Fibroblast of lung (primary cell): ENCODE results near the gene TMC2. TPM values are rescaled to one million over a fixed set of nuclear protein-coding genes. Genes with fewer than 3 reads are reported as not detected.

Source experiments
- DNase-seq, 2 donors: peaks; one replicate each; pipeline versions ENCODE4 v3.0.0 to v3.0.0-alpha.2; 2010; ENCODE audit warnings: low read depth in 2 of 2
- H2AFZ ChIP-seq: 2 replicates; pipeline ENCODE4 v1.5.1; 2012; ENCODE audit warnings: low read length, control low read depth, inconsistent platforms
- H3K27ac ChIP-seq: 2 replicates; pipeline ENCODE4 v1.5.1; 2011; ENCODE audit warnings: low read length, control low read depth; ENCODE audit not compliant: insufficient read depth
- H3K27me3 ChIP-seq: 2 replicates; pipeline ENCODE4 v1.5.1; 2011; ENCODE audit warnings: mild to moderate bottlenecking, low read length; ENCODE audit not compliant: control insufficient read depth, insufficient read depth
- H3K36me3 ChIP-seq: 2 replicates; pipeline ENCODE4 v1.5.1; 2011; ENCODE audit warnings: low read length; ENCODE audit not compliant: control insufficient read depth, insufficient read depth
- H3K4me1 ChIP-seq: 2 replicates; pipeline ENCODE4 v1.5.1; 2011; ENCODE audit warnings: low read length; ENCODE audit not compliant: control insufficient read depth, insufficient read depth; ENCODE audit errors: extremely low read depth
- H3K4me2 ChIP-seq: 2 replicates; pipeline ENCODE4 v1.5.1; 2011; ENCODE audit warnings: low read length, control low read depth; ENCODE audit not compliant: insufficient read depth; ENCODE audit errors: extremely low read depth
- H3K4me3 ChIP-seq, 4 experiments: fragments of 200-600 bp in 1 of 4; sonication (generic) in 1 of 4; replicated peaks in 1 of 4; 2 replicates each; pipeline ENCODE4 v1.5.1; 2011 to 2016; ENCODE audit warnings: low read length in 4 of 4, low read depth in 3 of 4, mild to moderate bottlenecking in 3 of 4, control low read depth in 2 of 4, inconsistent platforms in 1 of 4, mixed read lengths in 1 of 4; ENCODE audit not compliant: insufficient read depth in 1 of 4; ENCODE audit errors: control extremely low read depth in 1 of 4
- H3K79me2 ChIP-seq: 2 replicates; pipeline ENCODE4 v1.5.1; 2012; ENCODE audit warnings: mild to moderate bottlenecking, low read length, inconsistent platforms; ENCODE audit not compliant: control insufficient read depth, insufficient read depth
- H3K9ac ChIP-seq: 2 replicates; pipeline ENCODE4 v1.5.1; 2011; ENCODE audit warnings: mild to moderate bottlenecking, low read length, control low read depth; ENCODE audit not compliant: insufficient read depth
- H3K9me3 ChIP-seq: 2 replicates; pipeline ENCODE4 v1.5.1; 2012; ENCODE audit warnings: low read depth, low read length; ENCODE audit not compliant: control insufficient read depth, insufficient read depth
- H4K20me1 ChIP-seq: 2 replicates; pipeline ENCODE4 v1.5.1; 2011; ENCODE audit warnings: low read length; ENCODE audit not compliant: control insufficient read depth, insufficient read depth; ENCODE audit errors: extremely low read depth
- EZH2 ChIP-seq: IDR thresholded peaks from 2 replicates; pipeline ENCODE4 v1.5.1; 2012; ENCODE audit warnings: low read length, control low read depth, mild to moderate bottlenecking; ENCODE audit errors: missing control alignments
- polyA plus RNA-seq, 2 donors: library from polyadenylated mRNA; depleted of rRNA in 1 of 2; stranded (reverse) in 1 of 2; unstranded in 1 of 2; fragments of >200 nt; gene quantifications; 2 replicates each; pipeline ENCODE4 v1.2.1, GENCODE V29; 2011 to 2012; ENCODE audit warnings: missing spikeins in 1 of 2
- total RNA-seq: library from RNA; depleted of rRNA; stranded (reverse); fragments of >200 nt; gene quantifications from 2 replicates; pipeline ENCODE4 v1.2.1, GENCODE V29; 2014
- TF ChIP-seq, protein P1 (sequence below), 2 donors: IDR thresholded peaks in 1 of 2; conservative IDR thresholded peaks in 1 of 2; 1 replicate in 1 of 2; 2 replicates in 1 of 2; pipeline ENCODE4 v1.5.1; 2011 to 2012; ENCODE audit warnings: low read length in 2 of 2, control low read depth in 1 of 2, inconsistent platforms in 1 of 2, low read depth in 1 of 2, mild to moderate bottlenecking in 1 of 2

TMC2 gene
- total and polyA plus RNA-seq, 2 donors (not counting 1 experiment from before 2014, with no cell fraction given), result under 0.01 TPM; not detected in 1

DNA sequence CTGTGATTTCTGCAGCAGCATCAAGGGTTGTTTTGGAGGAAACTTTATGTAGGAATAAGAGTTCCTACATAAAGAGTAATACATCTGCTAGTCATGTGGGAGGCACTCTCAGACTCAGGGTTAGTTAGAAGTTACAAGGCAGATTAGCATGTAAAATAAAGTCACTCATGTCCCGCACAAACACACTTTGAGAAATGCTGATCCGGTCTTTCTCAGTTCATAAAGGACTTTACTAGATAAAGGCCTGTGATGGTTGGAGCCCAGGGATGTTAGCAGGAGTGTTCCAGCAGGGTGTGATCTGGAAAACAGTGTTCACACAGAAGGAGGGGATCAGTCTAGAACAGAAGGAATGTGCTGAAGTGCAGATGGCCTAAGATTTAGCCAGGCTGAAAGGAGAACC is 83.0 kb downstream of the TMC2 start:
- Histone ChIP-seq H2AFZ (no peak overlapping the region), H3K4me2 (no peak overlapping the region), H3K36me3 (no peaks in the 10 kb centered on the region), H3K27ac (no peak overlapping the region), H3K9ac (no peak overlapping the region), H3K79me2 (no peaks in the 10 kb centered on the region), H3K27me3 (peaks cover 4% of the 10 kb centered on the region), H3K4me1 (no peaks in the 10 kb centered on the region), H3K4me3 (no peak overlapping the region), H3K9me3 (no peaks in the 10 kb centered on the region), H4K20me1 (no peaks in the 10 kb centered on the region)
- TF ChIP-seq EZH2, result no peak
- TF ChIP-seq, protein P1, sequence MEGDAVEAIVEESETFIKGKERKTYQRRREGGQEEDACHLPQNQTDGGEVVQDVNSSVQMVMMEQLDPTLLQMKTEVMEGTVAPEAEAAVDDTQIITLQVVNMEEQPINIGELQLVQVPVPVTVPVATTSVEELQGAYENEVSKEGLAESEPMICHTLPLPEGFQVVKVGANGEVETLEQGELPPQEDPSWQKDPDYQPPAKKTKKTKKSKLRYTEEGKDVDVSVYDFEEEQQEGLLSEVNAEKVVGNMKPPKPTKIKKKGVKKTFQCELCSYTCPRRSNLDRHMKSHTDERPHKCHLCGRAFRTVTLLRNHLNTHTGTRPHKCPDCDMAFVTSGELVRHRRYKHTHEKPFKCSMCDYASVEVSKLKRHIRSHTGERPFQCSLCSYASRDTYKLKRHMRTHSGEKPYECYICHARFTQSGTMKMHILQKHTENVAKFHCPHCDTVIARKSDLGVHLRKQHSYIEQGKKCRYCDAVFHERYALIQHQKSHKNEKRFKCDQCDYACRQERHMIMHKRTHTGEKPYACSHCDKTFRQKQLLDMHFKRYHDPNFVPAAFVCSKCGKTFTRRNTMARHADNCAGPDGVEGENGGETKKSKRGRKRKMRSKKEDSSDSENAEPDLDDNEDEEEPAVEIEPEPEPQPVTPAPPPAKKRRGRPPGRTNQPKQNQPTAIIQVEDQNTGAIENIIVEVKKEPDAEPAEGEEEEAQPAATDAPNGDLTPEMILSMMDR (conservative IDR thresholded peaks at IDR 0.05 in 1 of 2, IDR thresholded peaks at IDR 0.05 in 1 of 2; ENCODE audit: low read depth in 1 of 2, low read length in 2 of 2), result no peak
- DNase-seq, result no peak

DNA sequence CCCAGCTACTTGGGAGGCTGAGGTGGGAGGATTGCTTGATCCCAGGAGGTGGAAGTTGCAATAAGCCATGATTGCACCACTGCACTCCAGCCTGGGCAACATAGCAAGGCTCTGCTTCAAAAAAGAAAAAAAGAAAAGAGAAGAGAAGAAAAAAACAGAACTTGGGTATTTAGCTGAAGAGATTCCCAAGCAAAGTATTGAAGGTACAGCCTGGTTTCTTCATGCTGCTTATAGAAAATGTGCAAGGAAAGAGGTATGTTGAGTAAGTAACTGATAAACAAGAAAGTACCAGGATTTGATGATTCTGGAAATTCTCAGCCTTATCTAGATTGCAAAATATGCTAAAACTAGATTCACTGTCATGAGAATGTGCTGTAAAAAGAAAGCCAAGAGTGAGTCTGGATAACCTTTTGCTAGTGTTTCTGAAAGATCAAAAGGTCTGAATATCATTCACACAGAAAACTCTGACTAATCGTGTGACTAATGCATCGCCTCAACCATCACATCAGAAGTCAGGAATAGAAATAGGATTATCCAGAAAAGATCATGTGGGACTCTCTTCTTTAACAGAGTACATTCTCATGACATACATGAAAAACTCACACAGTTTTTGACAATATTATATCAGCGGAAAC is 83.7 kb downstream of the TMC2 start:
- H4K20me1 ChIP-seq, result no peaks in the 10 kb centered on the region
- no peak for TF ChIP-seq EZH2
- TF ChIP-seq, protein P1 (conservative IDR thresholded peaks at IDR 0.05 in 1 of 2, IDR thresholded peaks at IDR 0.05 in 1 of 2; ENCODE audit: low read depth in 1 of 2, low read length in 2 of 2), result no peak
- no peaks in the 10 kb centered on the region for H3K79me2 ChIP-seq
- no peak overlapping the region for H2AFZ ChIP-seq
- H3K27ac ChIP-seq, result no peak overlapping the region
- no peak overlapping the region for H3K9ac ChIP-seq
- peak; percentile 5 to 26 for DNase-seq
- peaks cover 5% of the 10 kb centered on the region for H3K27me3 ChIP-seq
- no peak overlapping the region for H3K4me2 ChIP-seq
- H3K9me3 ChIP-seq, result no peaks in the 10 kb centered on the region
- no peak overlapping the region for H3K4me3 ChIP-seq
- H3K4me1 ChIP-seq, result no peaks in the 10 kb centered on the region
- no peaks in the 10 kb centered on the region for H3K36me3 ChIP-seq

DNA sequence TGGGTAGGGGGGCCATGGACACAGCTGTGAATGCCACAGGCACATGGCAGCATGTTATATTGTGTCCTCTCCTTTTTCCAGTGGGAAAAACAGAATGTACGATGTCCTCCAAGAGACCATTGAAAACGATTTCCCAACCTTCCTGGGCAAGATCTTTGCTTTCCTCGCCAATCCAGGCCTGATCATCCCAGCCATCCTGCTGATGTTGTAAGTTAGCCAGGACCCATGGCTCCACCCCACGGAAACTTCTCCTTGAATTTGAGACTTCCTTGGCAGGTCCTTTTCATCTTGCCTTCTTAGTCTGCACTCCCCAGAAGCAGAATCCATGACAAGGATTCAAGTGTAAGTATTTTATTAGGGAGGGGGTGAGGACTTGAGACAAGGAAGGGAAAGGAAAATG is 87.8 kb downstream of the TMC2 start:
- Histone ChIP-seq H3K4me3 (no peak overlapping the region), H4K20me1 (no peaks in the 10 kb centered on the region), H3K4me2 (no peak overlapping the region), H3K9me3 (no peaks in the 10 kb centered on the region), H3K79me2 (no peaks in the 10 kb centered on the region), H2AFZ (no peak overlapping the region), H3K27me3 (peaks cover 3% of the 10 kb centered on the region), H3K36me3 (no peaks in the 10 kb centered on the region), H3K9ac (no peak overlapping the region), H3K27ac (no peak overlapping the region), H3K4me1 (no peaks in the 10 kb centered on the region)
- no peak for DNase-seq
- no peak for TF ChIP-seq EZH2
- TF ChIP-seq, protein P1 (conservative IDR thresholded peaks at IDR 0.05 in 1 of 2, IDR thresholded peaks at IDR 0.05 in 1 of 2; ENCODE audit: low read depth in 1 of 2, low read length in 2 of 2), result no peak
